Activated T-cell treated with anti-CD3 and anti-CD28 coated beads, Interleukin-2, amount 50 U/mL, for 48 hours (primary cell): ENCODE data around the gene PNMA6F.
"Not testable (repeated sequence)": the region's sequence is repeated elsewhere in the genome, so short reads cannot be mapped to it uniquely, and the experiment has no call there.

Experiments used
- DNase-seq, 2 experiments: peaks; one replicate each; pipeline ENCODE4 v3.0.0-alpha.2; 2020

PNMA6F gene

GRCh38 chrX:153301746-153302145, 19.8 kb downstream of the PNMA6F start:
- DNase-seq = no peak

- no peak for DNase-seq
These were observed 21.7 kb downstream of the PNMA6F start for GRCh38 chrX:153299855-153300254.

GRCh38 chrX:153297376-153297775, 24.2 kb downstream of the PNMA6F start:
- DNase-seq = no peak

GRCh38 chrX:153293485-153294071, 28.0 kb downstream of the PNMA6F start:
- not testable (repeated sequence) for DNase-seq

GRCh38 chrX:153288807-153289206, 32.8 kb downstream of the PNMA6F start:
- not testable (repeated sequence) for DNase-seq

- DNase-seq = not testable (repeated sequence)
These were observed 35.9 kb downstream of the PNMA6F start for GRCh38 chrX:153285678-153286077.

- DNase-seq = not testable (repeated sequence)
These were observed 37.6 kb downstream of the PNMA6F start for GRCh38 chrX:153283982-153284381.

GRCh38 chrX:153281784-153282183, 39.8 kb downstream of the PNMA6F start:
- not testable (repeated sequence) for DNase-seq

GRCh38 chrX:153279304-153279703, 42.3 kb downstream of the PNMA6F start:
- DNase-seq = not testable (repeated sequence)

- DNase-seq = not testable (repeated sequence)
These were observed 45.5 kb downstream of the PNMA6F start for GRCh38 chrX:153276049-153276448.

GRCh38 chrX:153275418-153275817, 46.1 kb downstream of the PNMA6F start:
- DNase-seq = not testable (repeated sequence)

- DNase-seq = not testable (repeated sequence)
These were observed 49.0 kb downstream of the PNMA6F start for GRCh38 chrX:153272584-153272983.

GRCh38 chrX:153272070-153272469, 49.5 kb downstream of the PNMA6F start:
- DNase-seq = not testable (repeated sequence)
